Measurements from ENCODE around the gene RAPGEF4. TPM values are rescaled to one million over a fixed set of nuclear protein-coding genes. Genes with fewer than 3 reads are reported as not detected.

Gene RAPGEF4
- total and polyA plus RNA-seq, 4 donors: 6.4 to 33.5 (median 8.6) TPM

- ATAC-seq (ENCODE audit: insufficient read depth, low FRiP score): no peak
Measured at GRCh38 chr2:172878260-172878659, 142.6 kb downstream of the RAPGEF4 start.

DNA sequence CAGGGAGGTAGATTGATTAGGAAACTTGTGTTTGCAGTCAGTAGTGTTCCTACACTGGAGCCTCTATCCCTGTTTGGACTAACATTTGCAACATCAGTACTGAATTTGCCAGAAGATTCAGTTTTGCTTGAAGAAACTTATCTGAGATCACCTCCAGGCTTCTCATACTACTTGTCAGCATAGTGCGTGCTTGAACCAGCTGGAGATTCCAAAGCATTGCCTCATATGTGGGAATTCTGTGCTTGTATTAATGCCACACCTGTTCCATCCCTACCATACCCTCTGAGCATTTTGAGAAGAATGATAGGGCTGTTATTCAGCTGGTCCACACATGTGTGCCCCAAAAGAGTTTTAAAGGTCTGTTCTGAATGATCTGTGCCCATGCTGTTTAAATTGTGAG is 148.7 kb downstream of the RAPGEF4 start:
- H3K4me1 ChIP-seq (ENCODE audit: control insufficient read depth in 5 of 5, insufficient read depth in 5 of 5, low read length in 5 of 5): peaks cover 0 to 8% (median 0%) of the 10 kb centered on the region in 5 donors
- no peak overlapping the region for H3K4me3 ChIP-seq
- no peaks in the 10 kb centered on the region for H3K36me3 ChIP-seq (ENCODE audit: control insufficient read depth in 4 of 4, insufficient read depth in 4 of 4, low read length in 4 of 4)
- H3K9me3 ChIP-seq (ENCODE audit: control insufficient read depth in 4 of 4, insufficient read depth in 3 of 4, low read length in 3 of 4): no peaks in the 10 kb centered on the region
- no peaks in the 10 kb centered on the region for H3K27me3 ChIP-seq (ENCODE audit: control insufficient read depth in 3 of 3, insufficient read depth in 3 of 3, low read length in 2 of 3)
- H3K9ac ChIP-seq (ENCODE audit: insufficient read depth in 1 of 2, low read length in 2 of 2): no peak overlapping the region
- ATAC-seq (ENCODE audit: insufficient read depth, low FRiP score) (no peak), DNase-seq (no peak)
- 86 to 96% methylated on average over 1 of the region's 1 CpG for WGBS, 2 donors
- no peak overlapping the region for H3K27ac ChIP-seq (ENCODE audit: low read depth in 1 of 2, low read length in 1 of 2)
- no peak for TF ChIP-seq CTCF (IDR thresholded peaks at IDR 0.05; ENCODE audit: control extremely low read depth, extremely low read depth)

More at GRCh38 chr2:172878260-172878659, 142.6 kb downstream of the RAPGEF4 start:
- WGBS, 2 donors: 51 to 79% methylated on average over 1 of the region's 1 CpG
- TF ChIP-seq CTCF (IDR thresholded peaks at IDR 0.05; ENCODE audit: control extremely low read depth, extremely low read depth): no peak
- Histone ChIP-seq H3K9ac (ENCODE audit: insufficient read depth in 1 of 2, low read length in 2 of 2) (no peak overlapping the region), H3K4me1 (ENCODE audit: control insufficient read depth in 5 of 5, insufficient read depth in 5 of 5, low read length in 5 of 5) (no peaks in the 10 kb centered on the region), H3K4me3 (no peak overlapping the region), H3K36me3 (ENCODE audit: control insufficient read depth in 4 of 4, insufficient read depth in 4 of 4, low read length in 4 of 4) (no peaks in the 10 kb centered on the region), H3K9me3 (ENCODE audit: control insufficient read depth in 4 of 4, insufficient read depth in 3 of 4, low read length in 3 of 4) (no peaks in the 10 kb centered on the region), H3K27me3 (ENCODE audit: control insufficient read depth in 3 of 3, insufficient read depth in 3 of 3, low read length in 2 of 3) (no peaks in the 10 kb centered on the region), H3K27ac (ENCODE audit: low read depth in 1 of 2, low read length in 1 of 2) (no peak overlapping the region)
- DNase-seq: peak in 2 of 3 donors; percentile 12 to 37

DNA sequence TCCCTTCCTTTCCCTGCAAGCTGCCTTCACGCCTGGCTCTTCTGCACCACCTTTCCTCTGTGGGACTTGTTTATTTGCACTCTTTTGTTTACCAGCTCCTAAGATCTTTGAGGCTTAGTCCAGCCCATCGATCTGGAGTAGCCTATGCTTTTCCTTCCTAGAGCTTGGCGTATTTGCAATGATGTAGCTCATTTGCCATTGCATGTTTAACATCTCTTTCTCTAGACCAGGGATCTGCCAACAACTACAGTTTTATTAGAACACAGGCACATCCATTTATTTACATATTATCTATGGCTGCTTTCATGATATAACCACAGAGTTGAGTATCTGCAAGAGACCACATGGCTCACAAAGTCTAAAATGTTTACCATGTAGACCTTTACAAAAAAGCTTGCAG is 150.4 kb downstream of the RAPGEF4 start:
- no peaks in the 10 kb centered on the region for H3K27me3 ChIP-seq (ENCODE audit: control insufficient read depth in 3 of 3, insufficient read depth in 3 of 3, low read length in 2 of 3)
- no peaks in the 10 kb centered on the region for H3K9me3 ChIP-seq (ENCODE audit: control insufficient read depth in 4 of 4, insufficient read depth in 3 of 4, low read length in 3 of 4)
- WGBS, 2 donors: 65 to 84% methylated on average over 3 of the region's 3 CpGs
- H3K9ac ChIP-seq (ENCODE audit: insufficient read depth in 1 of 2, low read length in 2 of 2): no peak overlapping the region
- H3K4me1 ChIP-seq (ENCODE audit: control insufficient read depth in 5 of 5, insufficient read depth in 5 of 5, low read length in 5 of 5): peaks cover 0 to 12% (median 5%) of the 10 kb centered on the region in 5 donors
- no peak for TF ChIP-seq CTCF (IDR thresholded peaks at IDR 0.05; ENCODE audit: control extremely low read depth, extremely low read depth)
- no peak overlapping the region for H3K4me3 ChIP-seq
- ATAC-seq (ENCODE audit: insufficient read depth, low FRiP score) (no peak), DNase-seq (no peak)
- no peak overlapping the region for H3K27ac ChIP-seq (ENCODE audit: low read depth in 1 of 2, low read length in 1 of 2)
- no peaks in the 10 kb centered on the region for H3K36me3 ChIP-seq (ENCODE audit: control insufficient read depth in 4 of 4, insufficient read depth in 4 of 4, low read length in 4 of 4)

- Histone ChIP-seq H3K4me3 (no peak overlapping the region), H3K9me3 (ENCODE audit: control insufficient read depth in 4 of 4, insufficient read depth in 3 of 4, low read length in 3 of 4) (no peaks in the 10 kb centered on the region), H3K27ac (ENCODE audit: low read depth in 1 of 2, low read length in 1 of 2) (no peak overlapping the region), H3K4me1 (ENCODE audit: control insufficient read depth in 5 of 5, insufficient read depth in 5 of 5, low read length in 5 of 5) (peaks cover 0 to 12% (median 5%) of the 10 kb centered on the region in 5 donors), H3K36me3 (ENCODE audit: control insufficient read depth in 4 of 4, insufficient read depth in 4 of 4, low read length in 4 of 4) (no peaks in the 10 kb centered on the region), H3K9ac (ENCODE audit: insufficient read depth in 1 of 2, low read length in 2 of 2) (no peak overlapping the region), H3K27me3 (ENCODE audit: control insufficient read depth in 3 of 3, insufficient read depth in 3 of 3, low read length in 2 of 3) (no peaks in the 10 kb centered on the region)
- no peak for ATAC-seq (ENCODE audit: insufficient read depth, low FRiP score)
- DNase-seq: no peak
- WGBS, 2 donors: 60 to 91% methylated on average over 2 of the region's 2 CpGs
- TF ChIP-seq CTCF (IDR thresholded peaks at IDR 0.05; ENCODE audit: control extremely low read depth, extremely low read depth): no peak
Measured at GRCh38 chr2:172887280-172887679, 151.6 kb downstream of the RAPGEF4 start.
